Measurements from ENCODE around the gene APBA3. TPM values are rescaled to one million over a fixed set of nuclear protein-coding genes. Genes with fewer than 3 reads are reported as not detected.

APBA3 gene
- total RNA-seq, 1 donor: 24.2 TPM

GRCh38 chr19:3808420-3809143 is 47.1 kb upstream of the APBA3 start:
- no peaks in the 10 kb centered on the region for H3K4me1 ChIP-seq (ENCODE audit: insufficient read depth, low read length)
- no peak for TF ChIP-seq CTCF (IDR thresholded peaks at IDR 0.05; ENCODE audit: extremely low read depth, low read depth, low read length)
- peaks cover 4% of the 10 kb centered on the region for H3K27me3 ChIP-seq (ENCODE audit: insufficient read depth, low read length)
- H2AFZ ChIP-seq (ENCODE audit: low read length): no peak overlapping the region
- H3K9me3 ChIP-seq (ENCODE audit: low read depth, low read length): no peaks in the 10 kb centered on the region
- H3K4me2 ChIP-seq (ENCODE audit: insufficient read depth, low read length): no peak overlapping the region
- H4K20me1 ChIP-seq (ENCODE audit: insufficient read depth, low read length): no peaks in the 10 kb centered on the region
- H3K4me3 ChIP-seq (ENCODE audit: insufficient read depth, low read length): no peak overlapping the region
- H3K36me3 ChIP-seq (ENCODE audit: insufficient read depth, low read length): no peaks in the 10 kb centered on the region
- no peak overlapping the region for H3K27ac ChIP-seq (ENCODE audit: low read depth, low read length)
- peak; percentile 65 for DNase-seq (ENCODE audit: insufficient read length, low spot score, missing footprints)
- no peaks in the 10 kb centered on the region for H3K79me2 ChIP-seq (ENCODE audit: insufficient read depth, low read length)

GRCh38 chr19:3807574-3808354 is 46.3 kb upstream of the APBA3 start:
- H3K4me2 ChIP-seq (ENCODE audit: insufficient read depth, low read length): no peak overlapping the region
- no peaks in the 10 kb centered on the region for H3K79me2 ChIP-seq (ENCODE audit: insufficient read depth, low read length)
- TF ChIP-seq CTCF (IDR thresholded peaks at IDR 0.05; ENCODE audit: extremely low read depth, low read depth, low read length): no peak
- no peaks in the 10 kb centered on the region for H3K9me3 ChIP-seq (ENCODE audit: low read depth, low read length)
- H3K36me3 ChIP-seq (ENCODE audit: insufficient read depth, low read length): no peaks in the 10 kb centered on the region
- no peaks in the 10 kb centered on the region for H4K20me1 ChIP-seq (ENCODE audit: insufficient read depth, low read length)
- no peak overlapping the region for H3K4me3 ChIP-seq (ENCODE audit: insufficient read depth, low read length)
- H3K27ac ChIP-seq (ENCODE audit: low read depth, low read length): no peak overlapping the region
- H3K27me3 ChIP-seq (ENCODE audit: insufficient read depth, low read length): peaks cover 4% of the 10 kb centered on the region
- DNase-seq (ENCODE audit: insufficient read length, low spot score, missing footprints): peak; percentile 21
- H3K4me1 ChIP-seq (ENCODE audit: insufficient read depth, low read length): no peaks in the 10 kb centered on the region
- no peak overlapping the region for H2AFZ ChIP-seq (ENCODE audit: low read length)

DNA sequence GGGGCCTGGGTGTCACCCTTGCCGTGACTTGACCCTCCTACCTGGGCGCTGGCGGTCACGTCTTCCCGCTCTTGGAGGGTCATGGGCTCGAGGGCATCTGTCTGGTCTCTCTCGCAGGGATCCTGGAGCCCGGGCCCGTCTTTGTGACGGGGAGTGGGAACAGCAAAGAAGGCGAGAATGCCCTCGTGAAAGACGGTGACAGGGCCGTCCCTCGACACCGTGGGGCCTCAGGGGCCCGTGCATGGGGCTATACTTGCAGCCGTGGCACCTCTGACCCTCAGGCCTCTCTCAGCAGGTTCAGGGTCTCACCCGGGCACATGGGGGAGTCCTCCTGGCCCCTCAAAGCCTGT is 45.6 kb upstream of the APBA3 start:
- no peak overlapping the region for H3K27ac ChIP-seq (ENCODE audit: low read depth, low read length)
- no peak overlapping the region for H2AFZ ChIP-seq (ENCODE audit: low read length)
- no peaks in the 10 kb centered on the region for H3K36me3 ChIP-seq (ENCODE audit: insufficient read depth, low read length)
- no peaks in the 10 kb centered on the region for H3K9me3 ChIP-seq (ENCODE audit: low read depth, low read length)
- no peaks in the 10 kb centered on the region for H4K20me1 ChIP-seq (ENCODE audit: insufficient read depth, low read length)
- H3K4me1 ChIP-seq (ENCODE audit: insufficient read depth, low read length): no peaks in the 10 kb centered on the region
- no peak overlapping the region for H3K4me2 ChIP-seq (ENCODE audit: insufficient read depth, low read length)
- DNase-seq (ENCODE audit: insufficient read length, low spot score, missing footprints): peak; percentile 78
- peaks cover 4% of the 10 kb centered on the region for H3K27me3 ChIP-seq (ENCODE audit: insufficient read depth, low read length)
- no peaks in the 10 kb centered on the region for H3K79me2 ChIP-seq (ENCODE audit: insufficient read depth, low read length)
- no peak for TF ChIP-seq CTCF (IDR thresholded peaks at IDR 0.05; ENCODE audit: extremely low read depth, low read depth, low read length)
- no peak overlapping the region for H3K4me3 ChIP-seq (ENCODE audit: insufficient read depth, low read length)

- H3K79me2 ChIP-seq (ENCODE audit: insufficient read depth, low read length): no peaks in the 10 kb centered on the region
- H3K36me3 ChIP-seq (ENCODE audit: insufficient read depth, low read length): no peaks in the 10 kb centered on the region
- no peaks in the 10 kb centered on the region for H4K20me1 ChIP-seq (ENCODE audit: insufficient read depth, low read length)
- peaks cover 16% of the 10 kb centered on the region for H3K27me3 ChIP-seq (ENCODE audit: insufficient read depth, low read length)
- H3K4me1 ChIP-seq (ENCODE audit: insufficient read depth, low read length): no peaks in the 10 kb centered on the region
- no peak for TF ChIP-seq CTCF (IDR thresholded peaks at IDR 0.05; ENCODE audit: extremely low read depth, low read depth, low read length)
- no peak overlapping the region for H3K4me3 ChIP-seq (ENCODE audit: insufficient read depth, low read length)
- no peak overlapping the region for H2AFZ ChIP-seq (ENCODE audit: low read length)
- DNase-seq (ENCODE audit: insufficient read length, low spot score, missing footprints): peak; percentile 69
- H3K4me2 ChIP-seq (ENCODE audit: insufficient read depth, low read length): no peak overlapping the region
- H3K27ac ChIP-seq (ENCODE audit: low read depth, low read length): no peak overlapping the region
- H3K9me3 ChIP-seq (ENCODE audit: low read depth, low read length): no peaks in the 10 kb centered on the region
Observed at GRCh38 chr19:3805859-3806258, 44.4 kb upstream of the APBA3 start.

All from osteoblast (primary cell).